ENCODE measurements around the gene UGT1A1. TPM values are rescaled to one million over a fixed set of nuclear protein-coding genes. Genes with fewer than 3 reads are reported as not detected.

Gene UGT1A1
- total RNA-seq, 2 donors from 2014 or later: not detected

DNA sequence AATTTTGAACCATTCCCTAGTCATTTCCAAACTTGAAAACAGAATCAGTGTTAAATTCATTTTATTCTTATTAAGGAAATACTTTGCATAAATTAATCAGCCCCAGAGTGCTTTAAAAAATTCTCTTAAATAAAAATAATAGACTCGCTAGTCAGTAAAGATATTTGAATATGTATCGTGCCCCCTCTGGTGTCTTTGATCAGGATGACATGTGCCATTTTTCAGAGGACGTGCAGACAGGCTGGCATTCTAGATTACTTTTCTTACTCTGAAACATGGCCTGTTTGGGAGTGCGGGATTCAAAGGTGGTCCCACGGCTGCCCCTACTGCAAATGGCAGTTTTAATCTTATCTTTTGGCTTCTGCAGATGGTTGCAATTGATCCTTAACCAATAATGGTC is 12.5 kb downstream of the UGT1A1 start:
- Mint-ChIP-seq H3K27me3 (peaks cover 12% of the 10 kb centered on the region), H3K9me3 (peaks cover 4% of the 10 kb centered on the region), H3K4me3 (no peak overlapping the region), H3K4me1 (no peaks in the 10 kb centered on the region), H3K27ac (no peak overlapping the region), H3K36me3 (ENCODE audit: low read depth) (no peaks in the 10 kb centered on the region)
- ATAC-seq (replicated peaks): no peak

DNA sequence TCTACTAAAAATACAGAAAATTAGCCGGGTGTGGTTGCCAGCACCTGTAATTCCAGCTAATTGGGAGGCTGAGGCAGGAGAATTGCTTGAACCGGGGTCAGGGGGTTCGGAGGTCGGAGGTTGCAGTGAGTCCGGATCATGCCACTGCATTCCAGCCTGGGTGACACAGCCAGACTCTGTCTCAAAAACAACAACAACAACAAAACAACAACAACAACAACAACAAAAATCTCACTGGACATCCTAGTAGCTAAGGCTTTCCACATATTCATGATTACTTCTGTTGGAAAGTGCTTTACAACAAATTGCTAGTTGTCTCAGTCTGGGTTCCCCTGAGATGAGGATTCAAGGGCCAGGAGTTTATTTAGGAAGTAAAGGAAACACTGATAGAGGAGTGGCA is 13.8 kb downstream of the UGT1A1 start:
- Mint-ChIP-seq H3K9me3 (peaks cover 4% of the 10 kb centered on the region), H3K27me3 (peaks cover 15% of the 10 kb centered on the region), H3K36me3 (ENCODE audit: low read depth) (no peaks in the 10 kb centered on the region), H3K27ac (no peak overlapping the region), H3K4me1 (no peaks in the 10 kb centered on the region), H3K4me3 (no peak overlapping the region)
- no peak for ATAC-seq (replicated peaks)

DNA sequence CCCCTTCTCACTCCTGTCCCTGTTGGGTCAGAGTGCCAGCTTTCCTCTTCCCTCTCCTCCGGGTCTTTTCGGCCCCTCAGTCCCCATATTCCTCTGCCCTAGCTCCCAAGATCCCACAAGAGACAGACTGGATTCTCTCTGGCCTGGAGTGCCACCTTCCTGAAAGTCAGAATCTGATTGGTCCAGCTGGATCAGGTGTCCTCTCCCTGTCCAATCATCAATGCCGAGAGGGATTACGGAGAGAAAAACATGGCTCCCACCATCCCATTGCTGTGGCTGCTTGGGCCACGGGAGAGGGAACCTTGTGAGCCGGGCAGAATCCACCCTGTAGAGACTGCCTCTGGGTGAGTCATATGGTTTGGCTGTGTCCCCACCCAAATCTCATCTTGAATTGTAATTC is 15.3 kb downstream of the UGT1A1 start:
- Mint-ChIP-seq H3K9me3 (peaks cover 4% of the 10 kb centered on the region), H3K27me3 (peaks cover 13% of the 10 kb centered on the region), H3K27ac (no peak overlapping the region), H3K36me3 (ENCODE audit: low read depth) (no peaks in the 10 kb centered on the region), H3K4me3 (no peak overlapping the region), H3K4me1 (no peaks in the 10 kb centered on the region)
- ATAC-seq (replicated peaks): no peak

DNA sequence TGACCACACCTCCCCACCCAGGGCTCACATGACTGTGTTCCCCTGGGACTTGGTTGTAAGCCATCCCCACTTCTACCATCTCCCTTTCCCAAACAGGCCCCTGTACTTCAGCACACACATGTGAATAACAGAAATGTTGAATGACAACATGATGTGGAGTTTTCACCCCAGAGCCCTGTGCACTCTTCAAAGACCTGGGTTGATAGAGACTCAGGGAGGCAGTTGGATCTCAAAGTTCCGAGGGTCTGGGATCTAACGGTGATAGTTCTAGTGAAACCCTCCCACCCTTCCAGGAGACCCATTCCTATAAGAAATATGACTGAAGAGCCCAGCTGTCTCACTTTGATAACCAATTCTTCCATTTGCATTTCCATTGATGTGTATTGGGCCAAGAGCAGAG is 18.0 kb downstream of the UGT1A1 start, which contains the start of gene MROH2A:
Gene MROH2A, plus strand, starts transcription at position 301 of the 400 bp plus-strand sequence. CDS start 1,029 bp downstream, outside the sequence.
- Mint-ChIP-seq H3K27me3 (peaks cover 13% of the 10 kb centered on the region), H3K4me1 (no peaks in the 10 kb centered on the region), H3K4me3 (no peak within 1 kb of the TSS), H3K27ac (no peak within 1 kb of the TSS), H3K9me3 (peaks cover 4% of the 10 kb centered on the region), H3K36me3 (ENCODE audit: low read depth) (no peaks in the 10 kb centered on the region)
- ATAC-seq (replicated peaks): no peak

DNA sequence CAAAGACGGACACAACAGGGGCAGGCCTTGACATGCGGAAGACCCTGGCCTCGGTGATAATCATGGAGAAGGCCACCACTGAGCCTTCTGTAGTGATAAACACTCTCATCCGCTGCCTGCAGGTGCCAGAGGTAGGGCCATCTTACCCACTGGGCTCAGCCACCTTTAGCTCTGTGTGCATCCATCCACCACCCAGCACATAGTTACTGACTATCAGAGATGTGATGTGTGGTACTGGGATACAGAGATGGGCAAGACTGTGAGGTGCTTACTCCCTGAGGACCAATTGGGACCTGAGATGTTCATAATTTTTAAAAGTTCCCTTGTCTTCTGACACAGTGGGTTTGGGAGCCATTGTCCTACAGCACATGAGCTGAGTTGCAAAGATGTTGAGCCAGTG is 19.7 kb downstream of the UGT1A1 start:
- no peak for ATAC-seq (replicated peaks)
- Mint-ChIP-seq H3K4me3 (no peak overlapping the region), H3K36me3 (ENCODE audit: low read depth) (no peaks in the 10 kb centered on the region), H3K27ac (no peak overlapping the region), H3K27me3 (peaks cover 19% of the 10 kb centered on the region), H3K4me1 (no peaks in the 10 kb centered on the region), H3K9me3 (peaks cover 4% of the 10 kb centered on the region)

DNA sequence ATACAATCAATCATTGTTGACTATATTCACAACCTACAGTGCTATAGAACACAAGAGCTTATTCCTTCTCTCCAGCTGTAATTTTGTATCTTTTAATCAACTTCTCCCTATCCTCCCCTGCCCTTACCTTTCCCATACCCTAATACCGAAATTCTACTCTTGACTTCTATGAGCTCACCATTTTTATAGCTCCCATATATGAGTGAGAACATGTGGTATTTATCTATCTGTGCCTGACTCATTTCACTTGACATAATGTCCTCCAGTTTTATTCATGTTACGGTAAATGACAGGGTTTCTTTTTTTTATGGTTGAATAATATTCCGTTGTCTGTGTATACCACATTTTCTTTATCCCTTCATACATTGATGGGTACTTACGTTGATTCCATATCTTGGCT is 20.7 kb downstream of the UGT1A1 start:
- no peak for ATAC-seq (replicated peaks)
- H3K36me3 Mint-ChIP-seq (ENCODE audit: low read depth): no peaks in the 10 kb centered on the region
- H3K4me3 Mint-ChIP-seq: no peak overlapping the region
- peaks cover 3% of the 10 kb centered on the region for H3K9me3 Mint-ChIP-seq
- no peaks in the 10 kb centered on the region for H3K4me1 Mint-ChIP-seq
- H3K27ac Mint-ChIP-seq: no peak overlapping the region
- peaks cover 19% of the 10 kb centered on the region for H3K27me3 Mint-ChIP-seq

DNA sequence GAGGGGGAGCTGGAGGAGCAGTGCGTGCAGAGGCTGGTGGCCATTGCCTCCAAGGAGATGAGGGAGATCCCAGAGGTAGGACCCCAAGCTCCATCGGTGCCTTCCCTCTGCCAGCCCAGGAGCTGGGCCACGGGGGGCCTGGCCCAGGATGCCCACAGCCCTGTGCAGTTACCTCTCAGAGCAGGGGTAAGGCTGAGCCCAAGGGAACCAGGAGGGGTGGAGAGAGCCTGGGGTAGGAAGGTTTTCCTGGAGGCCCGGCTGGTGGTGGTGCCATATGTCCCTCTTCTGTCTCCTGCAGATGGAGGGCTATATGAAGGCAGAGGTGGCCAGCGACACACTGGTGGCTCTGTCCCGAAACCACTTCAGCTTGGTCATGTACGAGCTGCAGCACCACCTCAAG is 29.5 kb downstream of the UGT1A1 start:
- Mint-ChIP-seq H3K27me3 (peaks cover 6% of the 10 kb centered on the region), H3K27ac (no peak overlapping the region), H3K36me3 (ENCODE audit: low read depth) (no peaks in the 10 kb centered on the region), H3K4me3 (no peak overlapping the region), H3K9me3 (peaks cover 5% of the 10 kb centered on the region), H3K4me1 (no peaks in the 10 kb centered on the region)
- ATAC-seq (replicated peaks): no peak

DNA sequence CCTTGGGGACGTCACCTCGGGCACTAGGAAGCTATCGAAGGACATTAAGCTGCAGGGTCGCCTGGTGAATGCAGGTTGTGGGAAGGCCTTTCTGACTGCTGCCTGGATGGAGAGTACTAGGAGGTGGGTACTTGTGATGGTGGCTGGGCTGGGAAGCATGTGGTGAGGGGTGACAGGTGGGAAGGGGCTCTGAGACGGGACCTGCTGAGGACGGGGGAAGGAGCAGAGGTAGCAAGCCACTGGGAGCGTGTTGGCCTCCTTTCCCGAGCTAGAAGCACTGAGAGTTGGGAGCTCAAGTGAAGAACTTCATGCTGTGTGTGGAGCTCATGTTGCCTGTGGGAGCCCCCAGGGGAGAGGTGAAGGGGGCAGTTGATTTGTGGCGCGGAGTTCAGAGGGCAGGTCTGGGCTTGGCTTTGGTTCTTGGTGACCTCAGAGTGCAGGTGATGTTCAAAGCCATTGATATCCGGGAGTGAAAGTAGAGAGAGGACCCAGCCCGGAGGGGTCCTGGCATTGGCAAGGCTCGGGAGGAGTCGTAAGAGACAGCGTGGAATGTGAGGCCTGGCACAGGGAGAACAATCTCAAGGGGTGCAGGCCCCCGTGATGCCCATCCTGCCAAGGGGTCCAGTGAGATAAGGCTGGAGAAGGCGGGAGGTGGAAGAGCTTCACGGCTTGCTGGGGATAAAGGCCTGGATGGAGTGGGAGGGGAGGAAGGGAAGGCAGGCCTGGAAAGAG is 31.2 kb downstream of the UGT1A1 start:
- ATAC-seq (replicated peaks): no peak
- Mint-ChIP-seq H3K4me3 (no peak overlapping the region), H3K9me3 (peaks cover 1% of the 10 kb centered on the region), H3K27me3 (peaks cover 2% of the 10 kb centered on the region), H3K4me1 (no peaks in the 10 kb centered on the region), H3K36me3 (ENCODE audit: low read depth) (no peaks in the 10 kb centered on the region), H3K27ac (no peak overlapping the region)

DNA sequence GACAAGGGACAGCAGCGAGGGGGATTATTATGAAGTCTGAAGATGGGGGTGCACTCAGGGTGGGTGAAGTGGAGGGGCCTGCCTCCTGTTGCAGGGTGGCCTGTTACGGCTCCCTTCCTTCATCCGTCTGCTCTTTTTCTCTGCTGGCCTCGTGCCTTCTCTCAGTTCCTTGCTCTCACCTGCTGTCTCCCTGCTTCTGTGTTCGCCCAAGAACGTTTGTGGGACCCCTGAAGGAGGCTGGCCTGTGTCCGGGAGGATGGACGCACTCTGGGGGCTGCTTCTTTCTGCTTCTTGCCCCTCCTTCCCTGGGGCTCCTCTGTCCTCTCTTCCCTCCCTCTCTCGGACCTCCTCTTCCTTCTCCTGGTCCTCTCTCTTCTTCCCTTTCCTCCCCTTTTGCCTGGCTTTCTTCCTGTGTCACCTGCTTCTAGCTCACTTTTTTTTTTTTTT is 31.8 kb downstream of the UGT1A1 start:
- Mint-ChIP-seq H3K9me3 (no peaks in the 10 kb centered on the region), H3K4me1 (no peaks in the 10 kb centered on the region), H3K4me3 (no peak overlapping the region), H3K36me3 (ENCODE audit: low read depth) (no peaks in the 10 kb centered on the region), H3K27ac (no peak overlapping the region), H3K27me3 (no peaks in the 10 kb centered on the region)
- no peak for ATAC-seq (replicated peaks)

DNA sequence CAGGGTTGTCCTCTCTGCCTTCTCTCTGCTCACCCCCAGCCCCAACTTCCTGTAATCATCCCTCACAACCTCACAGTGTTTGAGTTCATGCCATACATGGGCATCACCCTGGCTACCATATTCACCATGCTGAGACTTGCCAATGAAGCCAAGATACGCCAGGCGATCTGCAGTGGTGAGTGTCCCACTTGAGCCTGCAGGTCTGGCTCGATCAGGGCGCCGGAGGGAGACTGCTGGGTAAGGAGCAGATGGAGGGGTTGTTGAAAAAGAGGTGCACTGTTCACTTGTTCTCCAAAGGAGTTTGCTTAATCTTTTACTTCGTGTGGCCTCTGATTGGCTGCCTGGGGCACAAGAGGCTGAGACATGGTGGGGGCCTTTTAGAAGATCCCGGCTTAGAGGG is 32.6 kb downstream of the UGT1A1 start:
- Mint-ChIP-seq H3K4me3 (no peak overlapping the region), H3K36me3 (ENCODE audit: low read depth) (no peaks in the 10 kb centered on the region), H3K27me3 (peaks cover under 1% of the 10 kb centered on the region), H3K4me1 (no peaks in the 10 kb centered on the region), H3K27ac (no peak overlapping the region), H3K9me3 (no peaks in the 10 kb centered on the region)
- no peak for ATAC-seq (replicated peaks)

DNA sequence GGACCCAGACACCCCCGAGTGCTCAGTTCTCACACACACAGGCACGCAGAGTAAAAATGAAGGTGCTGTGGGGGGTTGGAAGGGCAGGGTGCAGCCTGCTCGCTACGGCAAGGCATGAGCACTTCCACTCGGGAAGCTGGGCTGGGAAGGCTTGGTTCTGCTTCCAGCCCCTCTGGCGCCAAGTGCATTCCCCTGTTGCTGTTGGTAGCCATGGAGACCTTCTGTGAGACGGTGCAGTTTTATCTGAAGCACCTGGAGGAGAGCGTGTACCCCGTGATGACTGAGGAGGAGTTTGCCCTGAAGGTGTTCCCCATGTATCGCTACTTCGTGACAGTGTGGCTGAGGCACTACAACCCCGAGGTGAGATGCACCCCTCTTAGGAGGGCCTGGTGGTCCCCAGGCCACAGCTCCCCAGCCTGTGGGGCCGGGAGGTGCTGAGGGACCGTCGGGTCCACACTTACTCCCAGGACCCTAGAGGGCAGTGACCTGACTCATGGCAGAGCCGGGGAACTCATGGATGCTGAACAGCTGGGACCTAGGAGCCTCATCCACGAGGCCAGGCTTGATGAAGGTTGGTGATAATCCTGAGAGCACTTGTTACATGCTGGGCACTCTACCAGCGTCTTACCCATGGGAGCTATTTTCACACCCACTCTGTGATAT is 33.5 kb downstream of the UGT1A1 start:
- ATAC-seq (replicated peaks): no peak
- Mint-ChIP-seq H3K4me1 (no peaks in the 10 kb centered on the region), H3K36me3 (ENCODE audit: low read depth) (no peaks in the 10 kb centered on the region), H3K4me3 (no peak overlapping the region), H3K27ac (no peak overlapping the region), H3K27me3 (peaks cover 8% of the 10 kb centered on the region), H3K9me3 (no peaks in the 10 kb centered on the region)

DNA sequence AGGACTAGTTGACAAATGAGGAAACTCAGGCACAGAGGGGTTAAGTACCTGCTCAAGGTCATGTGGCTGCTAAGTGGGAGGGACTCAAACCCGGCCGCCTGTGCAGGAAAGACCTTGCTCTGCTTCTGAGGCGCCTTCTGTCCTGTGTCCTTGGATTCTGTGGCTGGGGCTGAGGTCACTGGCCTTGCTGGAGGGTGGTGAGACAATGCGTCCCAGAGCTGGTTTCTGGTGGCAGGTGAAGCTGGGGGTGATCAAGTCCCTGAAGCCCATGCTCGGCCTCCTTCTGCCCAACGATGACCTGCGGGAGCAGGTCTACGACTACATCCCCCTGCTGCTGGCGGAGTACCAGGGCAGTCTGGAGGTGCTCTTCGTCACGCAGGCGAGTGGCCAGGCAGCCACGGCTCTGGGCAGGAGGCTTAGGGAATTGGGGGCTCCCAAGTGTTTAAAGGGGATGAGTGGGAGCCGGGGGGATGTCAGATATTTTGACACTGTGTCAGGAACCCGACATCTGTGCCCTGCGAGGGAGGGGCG is 34.1 kb downstream of the UGT1A1 start:
- no peak for ATAC-seq (replicated peaks)
- no peaks in the 10 kb centered on the region for H3K9me3 Mint-ChIP-seq
- H3K27me3 Mint-ChIP-seq: peaks cover 8% of the 10 kb centered on the region

DNA sequence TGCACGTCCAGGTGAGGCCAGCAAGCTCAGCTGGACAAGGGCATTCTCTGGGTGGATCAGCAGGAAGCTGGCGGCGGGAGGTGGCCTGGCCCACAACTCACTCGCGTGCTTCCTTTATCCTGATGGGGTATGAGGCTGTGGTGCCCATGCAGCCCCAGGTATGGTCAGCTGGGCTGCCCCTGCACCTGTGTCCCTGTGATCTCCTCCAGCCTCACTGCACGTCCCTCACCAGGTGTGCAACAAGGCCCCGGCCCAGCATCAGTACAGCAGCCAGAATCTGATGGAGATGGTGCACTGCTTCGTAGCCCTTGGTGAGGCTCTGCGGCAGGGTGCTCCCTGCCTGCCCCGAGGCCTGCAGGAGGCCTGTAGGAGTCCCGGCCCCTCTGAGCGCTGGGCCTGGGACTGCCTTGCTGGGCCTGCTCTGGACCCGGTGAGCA is 35.7 kb downstream of the UGT1A1 start:
- ATAC-seq (replicated peaks): no peak
- Mint-ChIP-seq H3K36me3 (ENCODE audit: low read depth) (no peaks in the 10 kb centered on the region), H3K27me3 (peaks cover 8% of the 10 kb centered on the region), H3K4me3 (no peak overlapping the region), H3K27ac (no peak overlapping the region), H3K9me3 (no peaks in the 10 kb centered on the region), H3K4me1 (no peaks in the 10 kb centered on the region)

More for the DNA sequence above, 34.1 kb downstream of the UGT1A1 start:
- Mint-ChIP-seq H3K27ac (no peak overlapping the region), H3K4me1 (no peaks in the 10 kb centered on the region), H3K36me3 (ENCODE audit: low read depth) (no peaks in the 10 kb centered on the region), H3K4me3 (no peak overlapping the region)

DNA sequence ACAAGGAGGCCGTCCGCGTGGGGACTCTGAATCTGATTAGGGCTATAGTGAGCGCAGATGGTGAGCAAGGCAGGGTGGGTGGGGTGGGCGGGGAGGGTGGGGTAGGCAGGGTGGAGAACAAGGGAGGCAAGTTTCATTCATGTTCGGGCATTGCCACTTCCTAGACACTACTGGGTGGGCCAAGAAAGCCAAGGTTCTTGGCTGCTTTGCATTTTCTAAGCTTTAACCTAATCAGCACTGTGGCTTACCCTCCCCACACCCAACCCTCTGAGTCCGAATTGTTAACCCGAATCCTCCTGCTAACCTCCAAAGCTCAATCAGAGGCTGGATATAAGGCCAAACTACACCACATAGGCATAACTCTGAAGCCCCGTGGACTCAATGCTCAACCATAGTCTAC is 36.2 kb downstream of the UGT1A1 start:
- H3K9me3 Mint-ChIP-seq: no peaks in the 10 kb centered on the region
- H3K27ac Mint-ChIP-seq: no peak overlapping the region
- H3K36me3 Mint-ChIP-seq (ENCODE audit: low read depth): no peaks in the 10 kb centered on the region
- peaks cover 8% of the 10 kb centered on the region for H3K27me3 Mint-ChIP-seq
- no peak for ATAC-seq (replicated peaks)
- H3K4me1 Mint-ChIP-seq: no peaks in the 10 kb centered on the region
- H3K4me3 Mint-ChIP-seq: no peak overlapping the region

Measured in activated T-helper 17 cell treated with anti-CD3 and anti-CD28 coated beads, Interleukin-2, amount 50 U/mL, for 72 hours (primary cell).